Astrocyte of the cerebellum (primary cell): ENCODE results near the gene GBP4.

Source experiments
- DNase-seq: peaks from one replicate; pipeline ENCODE4 v3.0.0-alpha.2; 2011; ENCODE audit warnings: low read depth
- H3K4me3 ChIP-seq: 2 replicates; pipeline ENCODE4 v1.5.1; 2011; ENCODE audit warnings: mild to moderate bottlenecking, low read depth, low read length, moderate library complexity
- CTCF ChIP-seq: IDR thresholded peaks from 2 replicates; pipeline ENCODE4 v1.5.1; 2012; ENCODE audit warnings: low read length, low read depth, moderate library complexity, mild to moderate bottlenecking; ENCODE audit errors: missing control alignments
- in situ Hi-C: cut with HindIII; loops from 2 replicates; pipeline ENCODE4 v1.10.0; 2017; ENCODE audit warnings: low sequenced_read_pairs

GBP4 gene

GRCh38 chr1:89195476-89195875, 3.3 kb downstream of the GBP4 start:
- TF ChIP-seq CTCF = no peak
- H3K4me3 ChIP-seq = no peak overlapping the region
- in situ Hi-C loops = no loop called here
- no peak for DNase-seq

GRCh38 chr1:89191314-89191713, 7.4 kb downstream of the GBP4 start:
- DNase-seq = no peak
- H3K4me3 ChIP-seq = no peak overlapping the region
- no peak for TF ChIP-seq CTCF
- in situ Hi-C loops = loop anchor here (5.0 kb wide), 1 partner anchor 91 kb away; no protein-coding TSS in a partner anchor

GRCh38 chr1:89190017-89190416, 8.7 kb downstream of the GBP4 start:
- no peak overlapping the region for H3K4me3 ChIP-seq
- no peak for TF ChIP-seq CTCF
- in situ Hi-C loops = loop anchor here (5.0 kb wide), 1 partner anchor 92 kb away; no protein-coding TSS in a partner anchor
- no peak for DNase-seq

GRCh38 chr1:89179343-89179742, 19.4 kb downstream of the GBP4 start:
- DNase-seq = no peak
- no peak overlapping the region for H3K4me3 ChIP-seq
- no peak for TF ChIP-seq CTCF
- in situ Hi-C loops = no loop called here

GRCh38 chr1:89176971-89177370, 21.8 kb downstream of the GBP4 start:
- in situ Hi-C loops = no loop called here
- no peak for DNase-seq
- no peak overlapping the region for H3K4me3 ChIP-seq
- no peak for TF ChIP-seq CTCF

- no peak for DNase-seq
- no peak within 1 kb of the TSS for H3K4me3 ChIP-seq
- in situ Hi-C loops = no loop called here
- no peak for TF ChIP-seq CTCF
Observed at GRCh38 chr1:89175601-89176256, 23.0 kb downstream of the GBP4 start, which contains the start of gene GBP7. Gene GBP7 (minus strand): TSS chr1:89176003. CDS start chr1:89171935, 4,068 bp downstream.
